Cardiac fibroblast (primary cell): ENCODE measurements around the gene RSRC1.

Source experiments
- DNase-seq, 2 donors: peaks; one replicate each; pipeline versions ENCODE4 v3.0.0 to v3.0.0-alpha.2; 2010; ENCODE audit warnings: low read depth in 2 of 2
- H3K4me3 ChIP-seq, 2 donors: replicated peaks in 1 of 2; 1 replicate in 1 of 2; 2 replicates in 1 of 2; pipeline ENCODE4 v1.5.1; 2011; ENCODE audit warnings: low read depth in 2 of 2, low read length in 2 of 2, mild to moderate bottlenecking in 2 of 2, moderate library complexity in 1 of 2
- TF ChIP-seq, protein P1 (sequence below): IDR thresholded peaks from one replicate; pipeline ENCODE4 v1.5.1; 2011; ENCODE audit warnings: low read depth, mild to moderate bottlenecking, low read length, inconsistent platforms

Gene RSRC1

DNA sequence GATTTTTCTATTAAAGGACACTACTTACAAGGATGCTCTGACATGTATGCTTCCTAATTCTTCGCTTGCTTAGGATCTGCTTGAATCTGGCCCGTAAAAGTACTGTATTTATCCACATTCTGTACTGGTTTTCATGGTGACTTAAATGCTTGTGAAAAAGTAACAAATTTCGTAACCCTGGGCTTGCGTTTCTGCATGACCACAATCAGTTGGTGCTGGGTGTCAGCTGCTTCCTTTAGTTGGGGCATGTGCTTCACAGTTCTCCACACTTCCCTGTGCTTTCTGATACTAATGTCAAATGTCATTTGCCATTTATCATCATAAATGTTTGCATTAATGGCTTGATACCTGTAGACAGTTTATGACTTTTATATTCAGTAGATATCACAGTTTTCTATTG lies 242.7 kb downstream of the RSRC1 start:
- TF ChIP-seq, protein P1, sequence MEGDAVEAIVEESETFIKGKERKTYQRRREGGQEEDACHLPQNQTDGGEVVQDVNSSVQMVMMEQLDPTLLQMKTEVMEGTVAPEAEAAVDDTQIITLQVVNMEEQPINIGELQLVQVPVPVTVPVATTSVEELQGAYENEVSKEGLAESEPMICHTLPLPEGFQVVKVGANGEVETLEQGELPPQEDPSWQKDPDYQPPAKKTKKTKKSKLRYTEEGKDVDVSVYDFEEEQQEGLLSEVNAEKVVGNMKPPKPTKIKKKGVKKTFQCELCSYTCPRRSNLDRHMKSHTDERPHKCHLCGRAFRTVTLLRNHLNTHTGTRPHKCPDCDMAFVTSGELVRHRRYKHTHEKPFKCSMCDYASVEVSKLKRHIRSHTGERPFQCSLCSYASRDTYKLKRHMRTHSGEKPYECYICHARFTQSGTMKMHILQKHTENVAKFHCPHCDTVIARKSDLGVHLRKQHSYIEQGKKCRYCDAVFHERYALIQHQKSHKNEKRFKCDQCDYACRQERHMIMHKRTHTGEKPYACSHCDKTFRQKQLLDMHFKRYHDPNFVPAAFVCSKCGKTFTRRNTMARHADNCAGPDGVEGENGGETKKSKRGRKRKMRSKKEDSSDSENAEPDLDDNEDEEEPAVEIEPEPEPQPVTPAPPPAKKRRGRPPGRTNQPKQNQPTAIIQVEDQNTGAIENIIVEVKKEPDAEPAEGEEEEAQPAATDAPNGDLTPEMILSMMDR: no peak
- H3K4me3 ChIP-seq: no peak overlapping the region
- peak; percentile 16 to 51 for DNase-seq

DNA sequence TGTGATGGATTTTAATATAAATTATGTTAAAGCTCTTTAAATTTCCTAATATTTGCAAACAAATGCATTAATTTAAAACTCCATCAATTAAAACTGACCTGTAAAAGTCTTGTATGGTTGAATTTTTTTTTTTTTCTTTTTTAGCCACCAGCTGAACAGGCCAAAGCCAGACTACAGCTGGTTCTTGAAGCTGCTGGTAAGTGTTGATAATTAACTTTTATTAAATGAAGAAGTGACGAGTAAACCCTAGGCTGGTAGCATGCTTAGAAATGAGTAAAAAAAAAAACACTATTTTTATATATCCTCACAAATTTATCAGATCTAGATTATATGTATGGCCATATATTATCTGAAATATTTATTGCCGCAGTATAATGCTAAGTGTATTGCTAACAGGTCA lies 244.8 kb downstream of the RSRC1 start:
- no peak for DNase-seq
- TF ChIP-seq, protein P1: no peak
- no peak overlapping the region for H3K4me3 ChIP-seq

DNA sequence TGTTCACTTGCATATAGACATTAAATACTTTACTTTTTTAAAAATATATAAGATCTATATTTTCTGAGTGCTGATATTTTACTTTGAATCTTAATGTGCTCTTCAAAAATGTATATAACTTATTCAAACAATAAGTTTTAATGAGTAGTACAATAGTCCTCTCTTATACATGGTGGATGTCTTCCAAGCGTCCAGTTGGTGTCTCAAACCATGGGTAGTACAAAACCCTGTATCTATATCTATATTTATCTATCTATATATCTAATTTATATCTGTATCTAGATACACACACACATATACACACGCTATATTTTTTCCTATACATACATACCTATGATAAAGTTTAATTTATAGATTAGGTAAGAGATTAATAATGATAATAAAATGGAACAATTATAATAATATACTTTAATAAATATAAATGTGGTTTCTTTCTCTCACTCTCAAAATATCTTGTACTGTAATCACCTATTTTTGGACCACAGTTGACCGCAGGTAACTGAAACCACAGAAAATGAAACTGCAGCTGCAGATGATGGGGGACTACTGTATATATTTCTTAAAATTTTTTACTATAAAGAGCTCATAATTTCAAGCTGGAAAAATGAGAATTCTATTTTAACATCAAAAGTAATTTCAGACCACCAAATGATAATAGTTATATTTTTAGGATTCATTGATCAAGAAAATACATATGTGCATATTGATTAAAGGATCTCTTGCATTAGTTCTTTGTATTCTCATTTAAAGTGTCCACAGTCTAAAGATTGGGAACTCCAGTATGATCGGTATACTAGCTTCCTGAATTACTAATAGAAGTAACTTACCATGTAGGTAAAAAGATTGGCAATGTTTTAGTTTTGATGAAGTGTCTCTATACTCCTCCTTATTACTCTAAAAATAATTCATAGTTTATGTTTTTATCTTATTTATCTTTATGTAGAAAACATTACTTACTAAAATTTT lies 246.0 kb downstream of the RSRC1 start:
- no peak overlapping the region for H3K4me3 ChIP-seq
- DNase-seq: no peak
- TF ChIP-seq, protein P1: no peak

DNA sequence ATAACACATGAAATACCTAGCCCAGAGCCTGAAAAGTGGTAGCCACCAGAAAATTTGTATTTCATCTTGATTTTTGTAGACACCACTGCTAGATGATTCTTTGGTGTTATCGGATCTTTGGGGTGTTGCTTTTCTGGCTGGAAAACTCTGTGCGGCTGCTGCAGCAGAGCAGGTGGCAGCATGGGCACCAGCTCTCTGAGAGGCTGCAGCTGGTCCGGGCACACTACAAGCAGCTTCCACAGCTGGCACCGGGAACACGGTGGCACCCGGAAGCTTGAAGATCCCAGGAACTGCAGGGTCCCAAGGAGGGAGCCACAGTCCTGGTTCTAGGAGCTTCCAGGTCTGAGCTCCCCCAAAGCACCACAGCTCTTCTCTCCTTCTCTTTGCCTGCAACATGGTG lies 249.4 kb downstream of the RSRC1 start:
- TF ChIP-seq, protein P1: no peak
- DNase-seq: no peak
- no peak overlapping the region for H3K4me3 ChIP-seq

DNA sequence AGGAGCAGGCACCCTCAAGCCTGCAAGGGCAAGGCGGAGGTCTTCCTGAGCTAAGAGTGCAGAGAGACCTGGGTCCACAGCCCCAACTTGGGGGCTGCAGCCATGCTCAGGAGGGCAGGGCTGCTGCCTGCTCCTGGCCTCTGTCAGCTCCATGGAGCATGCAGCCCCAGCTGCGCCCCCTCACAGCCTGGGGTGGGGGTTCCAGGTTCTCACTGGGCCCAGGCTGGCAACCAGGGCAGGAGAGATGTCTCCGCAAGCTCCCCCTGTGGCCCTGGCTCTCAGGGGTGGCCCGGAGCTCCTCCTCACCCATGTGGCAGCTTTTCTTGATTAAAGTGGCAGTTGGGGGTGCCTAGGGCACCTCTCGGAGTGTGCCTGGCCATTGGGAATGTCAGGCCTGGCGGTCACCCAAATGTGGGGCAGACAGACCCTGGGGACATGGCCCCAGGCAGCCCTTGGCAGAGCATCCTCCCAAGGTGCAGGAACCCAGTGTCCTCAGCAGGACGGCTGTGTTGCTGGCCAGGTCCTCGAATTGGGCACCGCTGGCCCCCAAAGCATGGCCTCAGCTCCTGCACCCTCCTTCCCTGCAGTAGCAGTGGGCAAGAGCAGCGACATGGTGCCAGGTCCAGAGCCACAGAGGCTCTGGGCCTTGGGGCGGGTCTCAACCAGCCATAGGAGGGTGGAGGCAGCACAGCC lies 251.0 kb downstream of the RSRC1 start:
- DNase-seq: no peak
- TF ChIP-seq, protein P1: no peak
- no peak overlapping the region for H3K4me3 ChIP-seq

DNA sequence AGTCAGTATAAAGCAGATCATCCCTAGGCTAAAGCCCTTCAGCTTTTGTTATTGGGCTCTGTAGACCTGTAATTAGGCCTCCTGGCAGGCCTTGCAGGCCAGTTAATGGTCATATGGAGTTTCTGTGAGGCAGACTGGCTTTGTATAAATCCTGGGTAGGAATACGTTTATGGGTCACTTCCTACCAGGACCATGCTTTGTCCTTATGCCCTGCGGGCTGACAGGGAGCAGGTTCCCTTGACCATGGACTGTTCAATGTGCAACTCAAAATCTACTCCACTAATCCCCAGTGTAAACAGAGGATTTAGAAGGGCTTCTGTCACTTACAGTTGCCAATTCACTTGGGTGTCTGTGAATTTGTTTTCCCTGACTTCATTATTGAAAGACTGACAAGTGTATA lies 258.4 kb downstream of the RSRC1 start:
- no peak for DNase-seq
- TF ChIP-seq, protein P1: no peak
- no peak overlapping the region for H3K4me3 ChIP-seq
